ENCODE data around the gene MRPL19. TPM values are rescaled to one million over a fixed set of nuclear protein-coding genes. Genes with fewer than 3 reads are reported as not detected.

MRPL19 gene
- total RNA-seq, 1 experiment from 2014 or later = 65.3 TPM

DNA sequence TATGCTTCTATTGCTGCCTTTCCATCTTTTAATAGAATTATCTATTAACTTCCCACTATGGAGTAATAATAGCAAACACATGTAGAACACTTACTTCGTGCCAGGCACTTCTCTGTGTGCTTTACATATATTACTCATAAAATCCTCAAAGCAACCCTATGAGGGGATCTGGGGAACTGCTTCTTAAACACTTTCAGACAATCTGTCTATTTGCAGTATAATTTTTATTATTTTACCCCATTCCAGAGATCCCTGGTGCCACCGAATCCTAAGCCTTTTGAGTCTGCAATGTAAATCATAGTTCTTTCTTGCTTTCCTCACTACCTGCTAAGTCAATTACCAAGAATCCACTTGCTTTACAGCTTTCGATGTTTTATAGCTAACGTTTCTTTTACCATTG is 89.7 kb downstream of the MRPL19 start:
- Histone ChIP-seq H3K27ac (ENCODE audit: low read depth, low read length) (no peak overlapping the region), H3K79me2 (ENCODE audit: insufficient read depth, low read length) (no peaks in the 10 kb centered on the region), H3K4me3 (replicated peaks in 1 of 2; ENCODE audit: low read depth in 1 of 2, low read length in 2 of 2) (no peak overlapping the region), H3K36me3 (ENCODE audit: control insufficient read depth in 1 of 2, insufficient read depth in 2 of 2, low read length in 2 of 2) (no peaks in the 10 kb centered on the region), H3K9me3 (ENCODE audit: control insufficient read depth in 1 of 2, insufficient read depth in 1 of 2, low read depth in 1 of 2, low read length in 2 of 2) (no peaks in the 10 kb centered on the region), H3K27me3 (ENCODE audit: insufficient read depth, low read length) (0 out of 2 replicates have a peak, but pooled peaks cover 9% of the 10 kb centered on the region), H3K9ac (ENCODE audit: low read length) (no peak overlapping the region), H2AFZ (ENCODE audit: low read depth, low read length, poor library complexity, severe bottlenecking) (no peak overlapping the region), H3K9me2 (ENCODE audit: insufficient read depth) (no peaks in the 10 kb centered on the region), H3K4me1 (ENCODE audit: control insufficient read depth in 1 of 2, insufficient read depth in 2 of 2, low read length in 2 of 2) (no peaks in the 10 kb centered on the region), H4K20me1 (ENCODE audit: insufficient read depth) (no peaks in the 10 kb centered on the region), H3K4me2 (ENCODE audit: low read length) (no peak overlapping the region)
- ATAC-seq (no peak), DNase-seq (ENCODE audit: low read depth, low spot score) (no peak)
- TF ChIP-seq, protein P1, sequence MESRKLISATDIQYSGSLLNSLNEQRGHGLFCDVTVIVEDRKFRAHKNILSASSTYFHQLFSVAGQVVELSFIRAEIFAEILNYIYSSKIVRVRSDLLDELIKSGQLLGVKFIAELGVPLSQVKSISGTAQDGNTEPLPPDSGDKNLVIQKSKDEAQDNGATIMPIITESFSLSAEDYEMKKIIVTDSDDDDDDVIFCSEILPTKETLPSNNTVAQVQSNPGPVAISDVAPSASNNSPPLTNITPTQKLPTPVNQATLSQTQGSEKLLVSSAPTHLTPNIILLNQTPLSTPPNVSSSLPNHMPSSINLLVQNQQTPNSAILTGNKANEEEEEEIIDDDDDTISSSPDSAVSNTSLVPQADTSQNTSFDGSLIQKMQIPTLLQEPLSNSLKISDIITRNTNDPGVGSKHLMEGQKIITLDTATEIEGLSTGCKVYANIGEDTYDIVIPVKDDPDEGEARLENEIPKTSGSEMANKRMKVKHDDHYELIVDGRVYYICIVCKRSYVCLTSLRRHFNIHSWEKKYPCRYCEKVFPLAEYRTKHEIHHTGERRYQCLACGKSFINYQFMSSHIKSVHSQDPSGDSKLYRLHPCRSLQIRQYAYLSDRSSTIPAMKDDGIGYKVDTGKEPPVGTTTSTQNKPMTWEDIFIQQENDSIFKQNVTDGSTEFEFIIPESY (IDR thresholded peaks at IDR 0.05; ENCODE audit: extremely low read depth, insufficient replicate concordance, low read length) = no peak
- no peak for TF ChIP-seq CEBPB (IDR thresholded peaks at IDR 0.05; ENCODE audit: low read depth)
- no peak for TF ChIP-seq POLR2A (IDR thresholded peaks at IDR 0.05; ENCODE audit: borderline replicate concordance, extremely low read depth, insufficient read depth, insufficient read length)
- TF ChIP-seq ZNF274 (IDR thresholded peaks at IDR 0.05; ENCODE audit: low read depth, low read length) = no peak
- TF ChIP-seq, protein P2, sequence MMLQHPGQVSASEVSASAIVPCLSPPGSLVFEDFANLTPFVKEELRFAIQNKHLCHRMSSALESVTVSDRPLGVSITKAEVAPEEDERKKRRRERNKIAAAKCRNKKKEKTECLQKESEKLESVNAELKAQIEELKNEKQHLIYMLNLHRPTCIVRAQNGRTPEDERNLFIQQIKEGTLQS (IDR thresholded peaks at IDR 0.05) = no peak
- no peak for TF ChIP-seq CBX3 (IDR thresholded peaks at IDR 0.05; ENCODE audit: low read depth)
- TF ChIP-seq YY1 (IDR thresholded peaks at IDR 0.05; ENCODE audit: extremely low read depth, insufficient replicate concordance, low read depth, low read length) = no peak
- TF ChIP-seq EZH2phosphoT487 (IDR thresholded peaks at IDR 0.05; ENCODE audit: borderline replicate concordance) = no peak
- TF ChIP-seq, protein P3, sequence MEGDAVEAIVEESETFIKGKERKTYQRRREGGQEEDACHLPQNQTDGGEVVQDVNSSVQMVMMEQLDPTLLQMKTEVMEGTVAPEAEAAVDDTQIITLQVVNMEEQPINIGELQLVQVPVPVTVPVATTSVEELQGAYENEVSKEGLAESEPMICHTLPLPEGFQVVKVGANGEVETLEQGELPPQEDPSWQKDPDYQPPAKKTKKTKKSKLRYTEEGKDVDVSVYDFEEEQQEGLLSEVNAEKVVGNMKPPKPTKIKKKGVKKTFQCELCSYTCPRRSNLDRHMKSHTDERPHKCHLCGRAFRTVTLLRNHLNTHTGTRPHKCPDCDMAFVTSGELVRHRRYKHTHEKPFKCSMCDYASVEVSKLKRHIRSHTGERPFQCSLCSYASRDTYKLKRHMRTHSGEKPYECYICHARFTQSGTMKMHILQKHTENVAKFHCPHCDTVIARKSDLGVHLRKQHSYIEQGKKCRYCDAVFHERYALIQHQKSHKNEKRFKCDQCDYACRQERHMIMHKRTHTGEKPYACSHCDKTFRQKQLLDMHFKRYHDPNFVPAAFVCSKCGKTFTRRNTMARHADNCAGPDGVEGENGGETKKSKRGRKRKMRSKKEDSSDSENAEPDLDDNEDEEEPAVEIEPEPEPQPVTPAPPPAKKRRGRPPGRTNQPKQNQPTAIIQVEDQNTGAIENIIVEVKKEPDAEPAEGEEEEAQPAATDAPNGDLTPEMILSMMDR (IDR thresholded peaks at IDR 0.05 in 2 of 3, conservative IDR thresholded peaks at IDR 0.05 in 1 of 3; ENCODE audit: borderline replicate concordance in 1 of 3, insufficient read depth in 1 of 3, low read depth in 2 of 3, low read length in 2 of 3) = no peak
- TF ChIP-seq SRF (IDR thresholded peaks at IDR 0.05; ENCODE audit: low read depth) = no peak
- no peak for TF ChIP-seq JUND (IDR thresholded peaks at IDR 0.05)
- TF ChIP-seq POLR2AphosphoS5 (IDR thresholded peaks at IDR 0.05; ENCODE audit: low read depth, low read length) = no peak
- TF ChIP-seq, protein P4, sequence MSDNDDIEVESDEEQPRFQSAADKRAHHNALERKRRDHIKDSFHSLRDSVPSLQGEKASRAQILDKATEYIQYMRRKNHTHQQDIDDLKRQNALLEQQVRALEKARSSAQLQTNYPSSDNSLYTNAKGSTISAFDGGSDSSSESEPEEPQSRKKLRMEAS (IDR thresholded peaks at IDR 0.05) = no peak
- TF ChIP-seq TCF7L2 (IDR thresholded peaks at IDR 0.05; ENCODE audit: borderline replicate concordance, extremely low read depth, insufficient read depth, insufficient read length) = no peak
- TF ChIP-seq FOSL1 (IDR thresholded peaks at IDR 0.05; ENCODE audit: low read depth) = no peak
- TF ChIP-seq ELF1 (IDR thresholded peaks at IDR 0.05; ENCODE audit: borderline replicate concordance, low read depth) = no peak
- BruUV-seq (replicated peaks) = no TSS peak
- ChIA-PET CTCF (no interaction called here), POLR2A (no interaction called here), RAD21 (ENCODE audit: low non-redundant PET in 1 of 2, low total read pairs in 2 of 2, uncharacterized antibody in 2 of 2, unreplicated experiment in 2 of 2) (no interaction called here)
- intact Hi-C loops (cut with micrococcal nuclease) = no loop called here

All from HCT116 (cell line).